ENCODE results near the gene MPP4.

Gene MPP4

DNA sequence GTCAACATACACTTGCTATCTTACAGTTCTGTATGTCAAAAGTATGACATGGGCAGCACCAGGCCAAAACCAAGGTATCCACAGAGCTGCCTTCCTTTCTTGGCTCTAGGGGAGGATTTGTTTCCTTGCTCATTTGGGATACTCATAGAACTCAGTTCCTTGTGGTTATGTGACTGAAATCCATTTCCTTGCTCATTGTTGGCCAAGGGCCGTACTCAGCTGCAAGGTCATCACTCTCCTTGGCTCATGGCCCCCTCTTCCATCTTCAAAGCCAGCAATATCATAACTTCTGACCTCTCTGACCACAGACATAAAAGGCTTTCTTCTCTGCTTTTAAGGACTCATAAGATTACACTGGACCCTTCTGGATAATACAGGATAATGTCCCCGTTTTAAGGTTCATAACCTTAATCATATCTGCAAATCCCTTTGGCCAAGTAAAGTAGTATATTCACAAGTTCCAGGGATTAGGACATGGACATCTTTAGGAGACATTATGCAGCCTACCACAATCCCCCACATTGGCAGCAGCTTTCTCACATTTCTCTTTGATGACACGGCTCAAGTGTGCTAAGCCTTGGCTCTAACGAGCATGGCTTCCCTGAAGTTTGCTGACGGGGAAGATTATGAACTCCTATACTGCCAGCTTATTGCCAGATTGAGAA is 76.0 kb downstream of the MPP4 start:
- no peak for DNase-seq

DNA sequence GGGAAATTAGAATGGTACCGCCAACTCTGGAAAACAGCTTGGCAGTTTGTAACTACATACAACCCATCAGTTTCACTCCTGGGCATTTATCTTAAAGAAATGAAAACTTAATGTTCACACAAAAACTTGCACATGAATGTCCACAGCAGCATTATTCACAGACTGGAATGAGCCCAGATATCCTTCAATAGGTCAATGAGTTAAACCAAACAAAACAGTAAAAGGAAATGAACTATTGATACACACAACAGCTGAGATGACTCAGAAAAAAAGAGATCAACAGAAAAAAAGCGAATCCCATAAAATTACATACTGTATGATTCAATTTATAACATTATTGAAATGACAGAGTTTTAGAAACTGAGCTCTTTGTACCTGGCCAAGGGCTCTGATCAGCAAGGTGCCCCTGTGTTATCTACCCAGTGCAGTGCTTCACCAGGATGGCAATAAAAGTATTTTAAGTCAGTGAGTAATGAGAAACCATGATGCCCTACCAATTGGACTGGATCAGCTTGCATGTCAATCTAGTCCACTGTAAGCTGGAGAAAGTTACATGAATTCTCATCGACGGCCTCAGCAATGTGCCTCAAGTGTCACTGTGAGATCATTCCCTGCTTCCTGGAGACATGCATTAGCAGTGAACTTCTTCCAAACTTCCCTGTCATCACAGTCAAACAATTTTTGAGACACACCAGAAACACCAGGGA is 77.0 kb downstream of the MPP4 start:
- no peak for DNase-seq

DNA sequence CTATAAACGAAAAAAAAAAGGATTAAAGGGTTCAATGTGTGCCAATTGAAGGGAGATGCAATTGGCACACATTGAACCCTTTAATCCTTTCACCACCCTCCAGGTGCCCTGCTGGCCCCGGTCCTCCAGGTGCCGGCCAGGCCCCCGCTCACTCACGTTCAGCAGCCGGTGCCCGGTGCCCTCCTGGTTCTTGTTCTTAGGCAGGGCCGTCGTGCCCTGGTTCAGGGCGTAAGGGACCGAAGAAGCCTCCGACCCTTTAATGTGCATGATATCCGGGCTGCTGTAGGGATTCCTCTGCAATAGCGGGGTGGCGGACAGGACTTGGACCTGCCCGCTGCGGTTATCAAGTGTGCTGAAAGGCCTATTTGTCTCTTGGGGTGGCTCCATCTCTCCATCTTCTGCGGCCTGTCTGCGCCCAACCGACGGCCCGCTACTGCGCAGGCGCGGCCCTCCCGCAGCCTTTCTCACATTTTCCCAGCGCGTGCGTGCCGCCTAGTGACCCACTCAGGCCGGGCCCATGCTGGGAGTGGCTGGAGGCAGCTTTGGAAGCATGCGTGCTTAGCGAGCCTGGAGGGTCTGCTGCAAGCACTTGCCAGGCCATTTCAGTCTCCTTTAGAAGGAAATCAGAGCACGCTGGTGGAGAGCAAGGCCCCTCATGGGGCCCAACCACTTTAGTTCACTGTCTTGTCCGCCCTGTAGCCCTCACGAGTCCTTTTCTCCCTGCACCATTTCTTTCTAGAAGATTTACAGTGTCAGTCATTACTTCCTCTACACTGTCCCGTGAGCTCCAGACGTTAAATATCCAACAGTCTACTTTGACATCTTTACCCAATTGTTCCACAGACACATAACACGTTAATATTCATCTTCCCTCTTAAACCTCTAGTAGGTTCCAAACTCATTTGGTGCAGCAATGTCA is 79.4 kb downstream of the MPP4 start:
- DNase-seq, result no peak

DNA sequence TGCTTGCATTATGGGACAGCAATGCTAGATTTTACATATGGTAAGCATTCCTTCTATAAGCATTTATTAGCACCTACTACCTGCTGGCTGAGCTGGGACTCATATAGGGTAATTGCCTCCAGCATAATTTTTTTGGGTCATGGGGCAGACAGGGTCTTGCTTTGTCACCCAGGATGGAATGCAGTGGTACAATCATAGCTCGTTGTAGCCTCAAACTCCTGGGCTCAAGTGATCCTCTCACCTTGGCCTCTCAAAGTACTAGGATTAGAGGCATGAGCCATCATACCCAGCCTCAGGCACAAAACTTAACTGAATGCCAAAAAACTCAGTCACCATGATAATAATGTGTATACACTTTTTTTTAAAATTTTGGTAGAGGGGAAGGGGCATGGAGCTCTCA is 90.4 kb downstream of the MPP4 start:
- DNase-seq, result no peak

DNA sequence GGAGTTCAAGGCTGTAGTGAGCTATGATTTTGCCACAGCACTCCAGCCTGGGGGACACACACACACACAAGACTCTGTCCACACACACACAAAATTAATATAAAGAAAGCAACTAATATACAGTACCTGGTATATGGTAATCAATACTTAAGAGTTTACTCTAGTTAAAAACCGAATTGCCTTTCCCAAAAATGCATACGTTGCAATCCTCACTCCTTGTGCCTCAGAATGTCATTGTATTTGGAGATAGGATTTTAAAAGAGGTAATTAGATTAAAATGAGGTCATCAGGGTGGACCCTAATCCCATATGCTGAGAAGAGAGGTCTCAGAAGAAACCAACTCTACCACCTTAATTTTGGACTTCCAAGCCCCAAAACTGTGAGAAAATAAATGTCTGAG is 90.9 kb downstream of the MPP4 start:
- no peak for DNase-seq

DNA sequence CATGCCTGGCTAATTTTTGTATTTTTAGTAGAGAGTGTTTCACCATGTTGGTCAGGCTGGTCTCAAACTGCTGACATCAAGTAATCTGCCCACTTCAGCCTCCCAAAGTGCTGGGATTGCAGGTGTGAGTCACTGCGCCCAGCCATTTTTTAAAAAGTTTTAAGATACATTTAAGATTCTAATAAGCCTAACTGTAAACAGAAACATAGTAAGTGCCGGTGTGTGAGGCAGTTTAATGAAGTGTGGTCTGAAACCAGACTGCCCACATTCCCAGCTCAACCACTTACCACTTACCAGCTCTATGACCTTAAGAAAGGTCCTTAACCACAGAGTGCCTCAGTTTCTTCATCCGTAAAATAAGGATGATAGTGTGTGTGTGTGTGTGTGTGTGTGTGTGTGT is 97.5 kb downstream of the MPP4 start:
- no peak for DNase-seq

DNA sequence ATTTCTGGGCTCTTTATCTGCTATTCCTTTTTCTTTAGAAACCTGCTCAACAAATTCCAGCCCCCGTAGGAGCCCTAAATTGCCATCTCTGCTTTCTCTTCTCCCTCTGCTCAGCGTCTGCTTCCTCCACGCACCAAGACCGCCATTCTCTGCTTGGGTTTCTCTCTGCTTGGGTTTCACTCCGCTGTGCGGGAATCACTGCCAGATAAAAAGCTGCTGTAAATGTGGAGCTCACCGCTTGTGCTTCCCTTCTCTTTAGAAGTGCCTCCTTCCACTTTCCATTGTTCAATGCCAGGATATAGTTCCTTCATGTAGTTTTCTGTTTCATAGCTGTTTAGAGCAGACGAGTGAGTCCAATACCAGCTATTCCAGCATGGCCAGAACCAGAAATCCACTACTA is 101.0 kb downstream of the MPP4 start:
- DNase-seq, result no peak

Measured in NCI-H146 (cell line).